ACC112 (cell line): ENCODE measurements around the gene TEFM.
"Not testable (repeated sequence)": the region's sequence is repeated elsewhere in the genome, so short reads cannot be mapped to it uniquely, and the experiment has no call there.

Source experiments
- H2AFZ ChIP-seq: fragments of 200-600 bp; sonication (generic); one replicate; pipeline ENCODE4 v1.6.0; 2017; ENCODE audit warnings: antibody characterized with exemption, low read length; ENCODE audit not compliant: unreplicated experiment
- H3K27ac ChIP-seq: fragments of 200-600 bp; sonication (generic); 2 replicates; pipeline ENCODE4 v1.5.1; 2014; ENCODE audit warnings: low read depth, mild to moderate bottlenecking, antibody characterized with exemption, low read length, moderate library complexity
- H3K27me3 ChIP-seq: fragments of 200-600 bp; sonication (generic); 2 replicates; pipeline ENCODE4 v1.6.1; 2014; ENCODE audit warnings: mild to moderate bottlenecking, antibody characterized with exemption, low read length, moderate library complexity, mixed read lengths; ENCODE audit not compliant: insufficient read depth
- H3K36me3 ChIP-seq: fragments of 200-600 bp; sonication (generic); 2 replicates; pipeline ENCODE4 v1.6.1; 2016; ENCODE audit warnings: mild to moderate bottlenecking, antibody characterized with exemption, low read length, moderate library complexity, mixed read lengths; ENCODE audit not compliant: insufficient read depth
- H3K4me1 ChIP-seq: fragments of 200-600 bp; sonication (generic); one replicate; pipeline ENCODE4 v1.6.1; 2016; ENCODE audit warnings: low read length, mixed read lengths; ENCODE audit not compliant: insufficient read depth, unreplicated experiment, control insufficient read depth
- H3K4me3 ChIP-seq: fragments of 200-600 bp; sonication (generic); 2 replicates; pipeline ENCODE4 v1.5.1; 2014; ENCODE audit warnings: mild to moderate bottlenecking, low read depth, low read length
- H3K79me2 ChIP-seq: fragments of 200-600 bp; sonication (generic); one replicate; pipeline ENCODE4 v1.6.0; 2016; ENCODE audit warnings: low read length; ENCODE audit not compliant: control insufficient read depth, unreplicated experiment, insufficient read depth

The TEFM gene

DNA sequence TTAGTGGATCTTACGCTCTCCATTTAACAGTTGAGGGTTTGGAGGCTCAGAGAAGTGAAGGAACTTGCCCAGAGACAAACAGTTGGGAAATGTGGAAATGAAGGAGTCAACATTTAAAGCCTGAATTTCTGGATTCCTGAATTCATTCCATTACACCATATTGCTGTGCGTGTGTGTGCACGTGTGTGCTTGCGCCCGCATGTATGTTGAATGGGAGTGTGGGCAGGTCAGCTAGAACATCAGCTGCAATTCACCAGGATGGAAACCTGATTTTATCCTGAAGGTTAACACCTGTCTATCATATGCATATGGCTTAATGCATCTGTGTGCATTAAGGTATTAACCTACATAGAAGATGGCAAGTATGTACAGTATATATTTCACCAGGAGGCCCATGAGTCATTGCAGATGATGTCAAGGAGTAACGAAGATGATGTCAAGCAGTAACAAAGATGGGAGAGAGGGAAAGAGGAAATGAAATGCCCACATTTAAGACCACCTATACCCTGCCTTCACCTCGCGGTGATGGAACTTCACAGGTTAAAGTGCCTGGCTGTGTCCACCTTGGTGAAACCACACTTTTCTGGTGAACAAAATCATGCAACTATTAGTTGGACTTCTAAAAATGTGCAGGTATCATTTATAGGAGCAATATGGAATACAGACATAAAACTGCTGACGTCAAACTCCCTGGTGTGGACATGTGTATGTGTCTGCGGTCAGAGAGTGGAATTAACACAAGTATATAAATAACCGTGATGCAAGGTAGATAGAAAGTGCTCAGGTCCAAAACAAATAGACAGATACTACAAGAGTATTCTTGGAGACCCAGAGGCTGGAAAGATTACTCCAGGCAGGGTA, 14.9 kb upstream of the TEFM start:
- H3K27me3 ChIP-seq, result peaks cover 33% of the 10 kb centered on the region
- no peaks in the 10 kb centered on the region for H3K36me3 ChIP-seq
- H2AFZ ChIP-seq, result no peak overlapping the region
- no peaks in the 10 kb centered on the region for H3K79me2 ChIP-seq
- no peak overlapping the region for H3K4me3 ChIP-seq
- H3K4me1 ChIP-seq, result peaks cover 4% of the 10 kb centered on the region
- no peak overlapping the region for H3K27ac ChIP-seq

DNA sequence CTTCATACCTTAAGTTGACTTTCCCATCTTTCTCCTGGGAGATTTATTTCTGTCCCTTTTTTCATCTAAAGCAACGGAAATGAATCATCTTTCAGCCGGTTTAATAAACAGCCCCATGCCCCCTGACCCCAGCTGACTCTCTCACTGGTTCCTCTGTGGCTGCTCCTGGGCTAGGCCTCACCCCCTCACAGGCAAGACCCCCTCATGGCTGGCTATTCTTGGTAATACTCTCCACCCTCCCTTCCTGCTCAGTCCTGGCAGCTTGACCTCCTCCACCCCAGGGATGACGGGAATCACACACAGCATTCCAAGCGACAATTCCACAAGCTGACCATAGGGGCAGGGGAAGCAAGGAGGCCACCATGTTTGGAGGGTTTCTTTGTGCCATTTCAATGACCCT, 14.2 kb upstream of the TEFM start:
- no peaks in the 10 kb centered on the region for H3K36me3 ChIP-seq
- peaks cover 4% of the 10 kb centered on the region for H3K4me1 ChIP-seq
- no peak overlapping the region for H2AFZ ChIP-seq
- peaks cover 33% of the 10 kb centered on the region for H3K27me3 ChIP-seq
- H3K27ac ChIP-seq, result no peak overlapping the region
- H3K4me3 ChIP-seq, result no peak overlapping the region
- H3K79me2 ChIP-seq, result no peaks in the 10 kb centered on the region

DNA sequence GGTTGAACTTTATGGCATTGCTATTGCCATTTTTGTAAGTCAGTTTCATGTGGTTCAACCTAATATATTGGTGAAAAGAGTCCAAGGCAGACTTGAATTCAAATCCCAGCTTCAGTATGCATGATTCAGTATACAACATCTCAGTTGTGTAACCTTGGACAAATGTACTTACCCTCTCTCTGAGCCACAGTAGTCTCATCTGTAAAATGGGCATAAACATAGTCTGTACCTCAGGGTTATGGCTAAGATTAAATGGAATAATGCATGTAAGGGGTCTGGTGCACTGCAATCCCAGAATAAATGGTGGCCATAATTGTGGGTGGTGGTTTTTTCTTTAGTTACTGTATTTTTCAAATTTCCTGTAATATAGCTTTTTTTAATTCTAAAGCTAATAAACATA, 11.0 kb upstream of the TEFM start:
- Histone ChIP-seq H3K4me3 (no peak overlapping the region), H2AFZ (no peak overlapping the region), H3K27me3 (peaks cover 14% of the 10 kb centered on the region), H3K27ac (no peak overlapping the region), H3K4me1 (no peaks in the 10 kb centered on the region), H3K79me2 (no peaks in the 10 kb centered on the region), H3K36me3 (no peaks in the 10 kb centered on the region)

DNA sequence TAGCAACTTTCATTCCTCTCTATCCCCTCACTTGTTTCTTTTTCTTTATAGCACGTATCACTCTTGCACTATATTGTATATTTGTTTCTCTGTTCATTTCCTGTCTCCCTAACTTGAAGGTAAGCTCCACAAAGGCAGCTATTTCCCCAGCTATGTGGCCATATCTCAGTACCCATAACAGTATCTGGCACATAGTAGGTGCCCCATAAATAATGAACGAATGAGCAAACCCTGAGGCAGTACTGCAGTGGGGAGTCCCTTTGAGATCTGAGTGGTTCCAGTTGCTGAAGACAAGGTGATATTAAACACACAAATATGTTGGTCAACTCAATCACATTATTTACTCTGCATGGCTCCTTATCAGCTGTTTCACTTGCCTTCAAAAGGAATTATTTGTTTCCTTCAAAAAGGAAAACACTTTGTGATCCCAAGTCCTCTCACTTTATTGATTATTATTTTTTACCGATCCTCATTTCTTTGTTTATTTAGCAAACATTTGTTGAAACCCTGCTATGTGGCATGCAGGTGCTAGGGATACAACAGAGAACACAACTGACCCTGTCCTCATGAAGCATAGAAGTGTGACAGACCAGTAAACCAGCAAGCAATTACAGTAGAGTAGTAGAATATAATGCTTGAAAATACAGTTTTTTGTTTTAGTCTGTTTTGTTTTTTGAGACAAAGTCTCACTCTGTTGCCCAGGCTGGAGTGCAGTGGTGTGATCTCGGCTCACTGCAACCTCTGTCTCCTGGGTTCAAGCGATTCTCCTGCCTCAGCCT, 10.0 kb upstream of the TEFM start:
- H2AFZ ChIP-seq, result no peak overlapping the region
- no peaks in the 10 kb centered on the region for H3K79me2 ChIP-seq
- H3K27me3 ChIP-seq, result peaks cover 4% of the 10 kb centered on the region; the same call in 1 of the 2 replicates
- H3K4me1 ChIP-seq, result no peaks in the 10 kb centered on the region
- no peak overlapping the region for H3K4me3 ChIP-seq
- no peaks in the 10 kb centered on the region for H3K36me3 ChIP-seq
- no peak overlapping the region for H3K27ac ChIP-seq

DNA sequence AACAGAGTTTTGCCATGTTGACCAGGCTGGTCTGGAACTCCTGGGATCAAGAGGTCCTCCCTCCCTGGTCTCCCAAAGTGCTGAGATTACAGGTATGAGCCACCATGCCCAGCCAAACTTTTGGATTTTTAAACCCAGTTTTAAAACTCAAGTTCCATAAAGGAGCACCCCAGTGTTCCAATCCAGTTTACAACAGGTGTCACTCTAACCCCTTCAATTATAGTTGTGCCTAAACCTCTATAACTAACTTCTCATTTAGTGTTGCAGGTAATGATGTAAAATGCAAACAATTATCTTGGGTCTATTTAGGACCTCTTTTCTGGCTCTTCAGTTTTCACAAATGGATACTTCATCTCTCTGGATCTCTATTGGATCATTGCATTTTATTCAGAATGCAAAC, 7.9 kb upstream of the TEFM start:
- H3K79me2 ChIP-seq, result no peaks in the 10 kb centered on the region
- no peaks in the 10 kb centered on the region for H3K4me1 ChIP-seq
- H3K4me3 ChIP-seq, result no peak overlapping the region
- H3K36me3 ChIP-seq, result no peaks in the 10 kb centered on the region
- no peaks in the 10 kb centered on the region for H3K27me3 ChIP-seq
- H2AFZ ChIP-seq, result no peak overlapping the region
- H3K27ac ChIP-seq, result no peak overlapping the region

DNA sequence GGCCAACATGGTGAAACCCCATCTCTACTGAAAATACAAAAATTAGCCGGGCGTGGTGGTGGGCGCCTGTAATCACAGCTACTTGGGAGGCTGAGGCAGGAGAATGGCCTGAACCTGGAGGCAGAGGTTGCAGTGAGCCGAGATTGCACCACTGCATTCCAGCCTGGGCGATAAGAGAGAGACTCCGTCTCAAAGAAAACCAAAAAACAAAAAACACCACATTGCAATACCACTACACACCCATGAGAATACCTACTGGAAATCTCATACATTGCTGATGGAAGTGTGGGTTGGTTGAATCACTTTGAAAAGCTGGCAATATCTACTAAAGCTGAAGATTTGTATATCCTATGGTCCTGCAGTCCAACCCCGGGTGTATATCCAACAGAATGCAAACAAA, 4.1 kb upstream of the TEFM start:
- H3K36me3 ChIP-seq, H3K4me1 ChIP-seq, H3K27me3 ChIP-seq, H2AFZ ChIP-seq, H3K27ac ChIP-seq, H3K4me3 ChIP-seq: not testable (repeated sequence)
- peaks cover 18% of the 10 kb centered on the region for H3K79me2 ChIP-seq

DNA sequence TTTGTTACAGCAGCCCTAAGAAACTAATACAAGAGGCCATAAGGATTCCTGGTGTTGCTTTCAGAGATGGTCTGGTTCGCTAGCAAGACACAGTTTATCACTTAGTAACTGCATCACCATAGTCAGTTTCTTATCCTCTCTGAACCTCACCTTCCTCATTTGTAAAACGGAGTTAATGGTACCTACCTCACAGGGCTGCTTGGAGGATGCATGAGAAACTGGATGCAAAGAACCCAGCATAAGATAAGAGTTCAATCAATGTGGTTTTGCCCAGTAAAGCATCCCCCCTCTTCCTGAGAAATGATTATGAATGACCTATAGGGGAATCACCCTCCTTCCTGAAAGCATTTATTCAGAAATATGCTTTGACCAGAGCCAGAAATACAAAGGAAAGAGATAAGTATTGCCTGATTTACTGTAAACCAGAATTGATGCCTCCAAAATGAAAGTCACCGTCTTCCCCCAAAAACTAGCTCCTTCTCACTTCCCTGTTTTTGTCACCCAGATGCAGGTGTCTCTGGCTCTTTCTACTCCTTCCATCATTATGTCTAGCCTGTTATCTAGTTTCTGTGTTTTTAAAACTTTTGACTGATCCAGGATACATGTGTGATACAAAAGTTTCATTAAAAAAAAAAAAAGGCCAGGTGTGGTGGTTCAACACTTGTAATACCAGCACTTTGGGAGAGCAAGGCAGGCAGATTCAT, 2.8 kb upstream of the TEFM start:
- Histone ChIP-seq H3K36me3 (0 out of 2 replicates have a peak, but pooled peaks cover 4% of the 10 kb centered on the region), H3K79me2 (peaks cover 26% of the 10 kb centered on the region), H3K27me3 (no peaks in the 10 kb centered on the region), H3K4me1 (peaks cover 6% of the 10 kb centered on the region), H2AFZ (no peak overlapping the region), H3K27ac (no peak overlapping the region), H3K4me3 (no peak overlapping the region)

DNA sequence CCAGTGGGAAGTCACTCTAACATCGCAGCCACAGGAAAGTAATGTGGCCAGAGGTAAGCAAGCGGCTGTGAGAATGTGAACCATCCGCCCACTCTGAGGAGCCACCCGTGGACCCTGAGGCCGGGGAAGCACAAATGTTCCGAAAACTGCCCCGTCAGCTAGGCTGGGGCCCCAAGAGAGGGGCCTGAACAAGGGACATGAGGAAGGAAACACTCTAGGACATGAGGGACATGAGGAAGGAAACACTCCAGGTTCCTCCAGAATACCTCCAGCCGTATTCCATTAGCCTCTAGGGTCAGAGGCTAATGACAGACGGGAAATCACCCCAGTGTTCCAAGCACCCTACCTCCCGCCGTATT, 317 bp downstream of the TEFM start:
- Histone ChIP-seq H3K36me3 (peaks cover 18% of the 10 kb centered on the region; the same call in 1 of the 2 replicates), H3K79me2 (peaks cover 33% of the 10 kb centered on the region)

DNA sequence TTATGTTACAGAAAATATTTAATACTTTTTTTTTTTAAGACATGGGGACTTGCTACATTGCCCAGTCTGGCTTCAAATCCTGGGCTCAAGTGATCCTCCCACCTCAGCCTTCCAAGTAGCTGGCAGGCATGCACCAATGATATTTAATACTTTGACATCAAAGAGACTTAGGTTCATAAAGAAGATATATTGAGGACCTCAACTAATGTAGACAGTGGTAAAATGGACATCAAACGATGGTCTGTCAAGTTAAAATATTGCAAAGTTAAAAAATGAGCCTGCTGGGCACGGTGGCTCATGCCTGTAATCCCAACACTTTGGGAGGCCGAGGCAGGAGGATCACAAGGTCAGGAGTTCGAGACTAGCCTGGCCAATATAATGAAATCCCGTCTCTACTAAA, 8.7 kb downstream of the TEFM start:
- H3K4me1 ChIP-seq, result no peaks in the 10 kb centered on the region
- H3K4me3 ChIP-seq, result no peak overlapping the region
- H3K36me3 ChIP-seq, result peaks cover 16% of the 10 kb centered on the region
- H3K27ac ChIP-seq, result no peak overlapping the region
- H2AFZ ChIP-seq, result no peak overlapping the region
- H3K27me3 ChIP-seq, result no peaks in the 10 kb centered on the region
- no peaks in the 10 kb centered on the region for H3K79me2 ChIP-seq

More for the DNA sequence above, 317 bp downstream of the TEFM start:
- H3K27me3 ChIP-seq, result no peaks in the 10 kb centered on the region
- peaks cover 6% of the 10 kb centered on the region for H3K4me1 ChIP-seq
- H2AFZ ChIP-seq, result peak overlapping the region; percentile 87
- 0 out of 2 replicates have a peak overlapping the region, but pooled peaks have one; percentile 1 for H3K27ac ChIP-seq
- H3K4me3 ChIP-seq, result peak overlapping the region; percentile 90

DNA sequence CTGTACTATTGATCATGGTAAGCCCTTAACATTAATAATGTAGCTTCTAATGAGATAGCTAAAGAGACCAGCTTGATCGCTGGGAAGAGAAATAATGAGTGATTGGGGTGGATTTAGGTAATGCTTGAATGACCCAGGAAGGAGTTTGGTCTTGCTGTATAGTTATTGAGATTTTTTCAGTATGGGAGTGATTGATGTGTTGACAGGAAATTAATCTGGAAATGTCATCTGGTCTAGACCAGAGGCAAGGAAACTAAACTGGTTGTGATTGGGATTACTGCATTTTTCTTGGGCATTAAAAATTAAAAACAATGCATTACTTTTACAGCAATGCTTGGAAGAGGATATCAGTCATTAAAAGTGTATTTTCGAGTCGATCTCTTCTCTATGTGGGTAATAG, 11.8 kb downstream of the TEFM start:
- peaks cover 10% of the 10 kb centered on the region for H3K36me3 ChIP-seq

More for the DNA sequence above, 11.8 kb downstream of the TEFM start:
- Histone ChIP-seq H3K79me2 (no peaks in the 10 kb centered on the region), H3K4me3 (no peak overlapping the region), H3K27ac (no peak overlapping the region), H3K4me1 (no peaks in the 10 kb centered on the region), H2AFZ (no peak overlapping the region), H3K27me3 (no peaks in the 10 kb centered on the region)
